GM23338 (cell line): ENCODE measurements around the gene LRRC18. TPM values are rescaled to one million over a fixed set of nuclear protein-coding genes. Genes with fewer than 3 reads are reported as not detected.

Experiments
- ATAC-seq: fragments of 200-7000 bp; cut with Tn5 transposase; 3 replicates; pipeline ENCODE4 v1.9.1; 2020
- DNase-seq: peaks from one replicate; pipeline ENCODE4 v3.0.0-alpha.2; 2015; ENCODE audit warnings: low spot score
- H2AFZ ChIP-seq: fragments of 200-600 bp; sonication (generic); 2 replicates; pipeline ENCODE4 v1.8.0; 2016; ENCODE audit warnings: antibody characterized with exemption, mild to moderate bottlenecking, moderate library complexity
- H3F3A ChIP-seq: fragments of 200-600 bp; sonication (generic); replicated peaks from 2 replicates; pipeline ENCODE4 v1.8.0; 2017; ENCODE audit warnings: antibody characterized with exemption, mixed run types, low read depth
- H3K27ac ChIP-seq: fragments of 200-600 bp; sonication (generic); 2 replicates; pipeline ENCODE4 v1.6.1; 2016; ENCODE audit warnings: low read depth
- H3K27me3 ChIP-seq: fragments of 200-600 bp; sonication (generic); 2 replicates; pipeline ENCODE4 v1.8.0; 2016; ENCODE audit warnings: mild to moderate bottlenecking, mixed run types, moderate library complexity; ENCODE audit not compliant: insufficient read depth
- H3K36me3 ChIP-seq: fragments of 200-600 bp; sonication (generic); 2 replicates; pipeline ENCODE4 v1.8.0; 2016; ENCODE audit warnings: mild to moderate bottlenecking; ENCODE audit not compliant: insufficient read depth
- H3K4me1 ChIP-seq: fragments of 200-600 bp; sonication (generic); 2 replicates; pipeline ENCODE4 v1.8.0; 2016; ENCODE audit warnings: mild to moderate bottlenecking, moderate library complexity; ENCODE audit not compliant: insufficient read depth
- H3K4me2 ChIP-seq: fragments of 200-600 bp; sonication (generic); 2 replicates; pipeline ENCODE4 v1.7.1; 2017; ENCODE audit warnings: mixed run types
- H3K4me3 ChIP-seq: fragments of 200-600 bp; sonication (generic); 2 replicates; pipeline ENCODE4 v1.6.1; 2016; ENCODE audit warnings: mixed run types
- H3K79me2 ChIP-seq: fragments of 200-600 bp; sonication (generic); replicated peaks from 2 replicates; pipeline ENCODE4 v1.8.0; 2017; ENCODE audit warnings: mild to moderate bottlenecking; ENCODE audit not compliant: insufficient read depth
- H3K9me2 ChIP-seq: fragments of 200-600 bp; sonication (generic); 2 replicates; pipeline ENCODE4 v1.8.0; 2017; ENCODE audit not compliant: insufficient read depth
- H4K20me1 ChIP-seq: fragments of 200-600 bp; sonication (generic); replicated peaks from 2 replicates; pipeline ENCODE4 v1.8.0; 2017; ENCODE audit warnings: mild to moderate bottlenecking; ENCODE audit not compliant: insufficient read depth
- H3K27ac Mint-ChIP-seq: 2 replicates; pipeline ENCODE4 v1.8.0; 2020; ENCODE audit warnings: inconsistent platforms, mild to moderate bottlenecking, moderate library complexity, mixed read lengths
- H3K27me3 Mint-ChIP-seq: 3 replicates; pipeline ENCODE4 v1.8.0; 2022; ENCODE audit warnings: low read depth, mild to moderate bottlenecking, moderate library complexity, mixed read lengths, inconsistent platforms; ENCODE audit not compliant: insufficient read depth, poor library complexity
- H3K36me3 Mint-ChIP-seq: 3 replicates; pipeline ENCODE4 v1.8.0; 2021; ENCODE audit warnings: low read depth, mild to moderate bottlenecking, inconsistent platforms, moderate library complexity, mixed read lengths
- H3K4me1 Mint-ChIP-seq: 3 replicates; pipeline ENCODE4 v1.8.0; 2020; ENCODE audit warnings: mild to moderate bottlenecking, inconsistent platforms, mixed read lengths
- H3K4me3 Mint-ChIP-seq: 3 replicates; pipeline ENCODE4 v1.8.0; 2021; ENCODE audit warnings: moderate library complexity, mild to moderate bottlenecking, inconsistent platforms, mixed read lengths
- H3K9me3 Mint-ChIP-seq: 3 replicates; pipeline ENCODE4 v1.8.0; 2020; ENCODE audit warnings: moderate library complexity, mild to moderate bottlenecking, inconsistent platforms, mixed read lengths
- CREB1 ChIP-seq: fragments of 250-450 bp; sonication (Bioruptor Pico); IDR thresholded peaks from 2 replicates; pipeline ENCODE4 v1.5.0; 2020; ENCODE audit warnings: low read depth, mild to moderate bottlenecking, moderate library complexity
- EZH2phosphoT487 ChIP-seq: fragments of 200-600 bp; sonication (generic); IDR thresholded peaks from one replicate; pipeline ENCODE4 v1.8.1; 2018; ENCODE audit warnings: antibody characterized with exemption; ENCODE audit not compliant: unreplicated experiment
- JUNB ChIP-seq: IDR thresholded peaks from one replicate; pipeline ENCODE4 v1.6.1; 2016; ENCODE audit warnings: antibody characterized with exemption; ENCODE audit not compliant: unreplicated experiment
- NANOG ChIP-seq: IDR thresholded peaks from 2 replicates; pipeline ENCODE4 v1.6.1; 2016; ENCODE audit warnings: antibody characterized with exemption, borderline replicate concordance
- POLR2AphosphoS5 ChIP-seq: IDR thresholded peaks from 2 replicates; pipeline ENCODE4 v1.6.1; 2016; ENCODE audit warnings: antibody characterized with exemption, low read depth
- STAT1 ChIP-seq: IDR thresholded peaks from one replicate; pipeline ENCODE4 v1.6.1; 2016; ENCODE audit warnings: antibody characterized with exemption; ENCODE audit not compliant: unreplicated experiment
- ZNF114 ChIP-seq: fragments of 250-450 bp; sonication (Bioruptor Pico); IDR thresholded peaks from 2 replicates; pipeline ENCODE4 v1.5.0; 2020; ENCODE audit warnings: mild to moderate bottlenecking, moderate library complexity
- ZNF331 ChIP-seq: fragments of 250-450 bp; sonication (Bioruptor Pico); IDR thresholded peaks from 2 replicates; pipeline ENCODE4 v1.5.0; 2020; ENCODE audit warnings: low read depth, mild to moderate bottlenecking, moderate library complexity
- polyA plus RNA-seq: library from polyadenylated mRNA; unstranded; fragments of >200 nt; fragmentation: Nextera tagmentation; extraction: Ambion mirVana; gene quantifications from 2 replicates; pipeline ENCODE4 v1.2.1, GENCODE V29; 2016
- total RNA-seq: library from RNA; depleted of rRNA; stranded (reverse); fragments of >200 nt; shearing (Covaris generic); gene quantifications from 2 replicates; pipeline ENCODE4 v1.2.3, GENCODE V29; 2014
- TF ChIP-seq, protein P1 (sequence below): IDR thresholded peaks from 2 replicates; pipeline ENCODE4 v1.6.1; 2016; ENCODE audit warnings: antibody characterized with exemption
- TF ChIP-seq, protein P2 (sequence below): IDR thresholded peaks from one replicate; pipeline ENCODE4 v1.6.1; 2018; ENCODE audit warnings: antibody characterized with exemption; ENCODE audit not compliant: unreplicated experiment
- TF ChIP-seq, protein P3 (sequence below), 2 experiments: fragments of 200-600 bp in 1 of 2; sonication (generic) in 1 of 2; conservative IDR thresholded peaks; 2 replicates each; pipeline versions ENCODE4 v1.5.1 to v1.6.1; 2016 to 2017; ENCODE audit warnings: antibody characterized with exemption in 2 of 2, low read depth in 2 of 2, mild to moderate bottlenecking in 2 of 2, moderate library complexity in 1 of 2

Gene LRRC18
- total and polyA plus RNA-seq, 2 experiments from 2014 or later, result not detected

DNA sequence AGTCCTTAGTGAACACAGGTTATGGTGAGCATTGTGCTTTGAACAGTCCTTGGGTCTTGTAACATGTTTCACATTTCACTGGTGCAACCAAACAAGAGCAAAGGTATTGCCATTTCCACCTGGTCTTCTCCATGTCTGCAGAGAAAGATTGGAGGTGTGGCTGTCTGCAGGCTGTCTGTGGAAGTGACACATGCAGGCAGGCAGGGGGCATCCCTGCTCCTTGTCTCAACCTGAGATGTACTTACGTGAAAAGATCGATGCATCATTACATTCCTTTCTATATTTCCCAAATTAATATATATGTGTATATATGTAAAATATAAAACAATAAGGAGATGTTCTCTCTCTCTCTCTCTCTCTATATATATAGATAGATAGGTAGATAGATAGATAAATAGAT lies 54.3 kb downstream of the LRRC18 start (continued):
- TF ChIP-seq NANOG, result no peak
- no peak for TF ChIP-seq POLR2AphosphoS5
- TF ChIP-seq ZNF114, result no peak

DNA sequence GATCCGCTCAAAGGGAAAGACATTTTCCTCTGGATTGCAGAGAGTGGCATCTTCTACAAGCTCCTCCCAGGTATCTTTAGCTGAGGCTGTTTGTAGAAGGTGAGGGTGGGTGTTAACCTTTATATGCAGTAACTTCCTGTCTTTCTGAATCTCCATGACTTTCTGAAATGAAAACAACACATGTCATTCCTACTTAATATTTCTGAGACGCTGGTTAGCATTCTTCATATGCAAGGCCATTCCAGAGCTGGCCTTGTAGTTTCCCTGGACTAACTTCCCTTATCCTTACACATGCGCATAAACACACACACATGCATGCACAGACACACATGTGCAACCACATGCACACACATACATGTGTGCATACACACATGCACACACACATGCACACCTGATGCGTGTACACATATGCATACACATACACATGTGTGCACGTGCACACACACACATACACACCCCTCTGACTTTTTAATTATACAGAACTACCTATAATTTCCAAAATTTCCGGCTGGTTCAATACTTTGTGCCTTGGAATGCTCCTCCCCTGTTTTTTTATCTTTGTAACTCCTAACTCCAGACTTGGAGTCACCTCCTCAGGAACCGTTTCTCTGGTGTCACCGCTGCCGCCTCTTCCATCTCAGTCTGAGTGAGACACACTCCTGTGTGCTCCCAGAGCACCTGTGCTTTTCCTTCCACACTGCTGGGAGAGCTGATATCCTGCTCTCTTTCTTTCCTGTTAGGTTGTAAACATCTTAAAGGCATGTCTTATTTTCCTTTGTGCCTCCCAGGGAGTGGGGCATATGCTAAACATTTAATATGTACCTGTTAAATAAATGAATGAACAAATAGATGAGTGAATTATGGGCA lies 55.2 kb downstream of the LRRC18 start:
- H3K4me1 ChIP-seq, result no peaks in the 10 kb centered on the region
- no peak overlapping the region for H3K4me2 ChIP-seq
- no peak overlapping the region for H3K27ac ChIP-seq
- Mint-ChIP-seq H3K9me3 (no peaks in the 10 kb centered on the region), H3K27me3 (peaks cover 3% of the 10 kb centered on the region), H3K4me3 (no peak overlapping the region), H3K4me1 (peaks cover 6% of the 10 kb centered on the region; the same call in 2 of the 3 replicates), H3K27ac (no peak overlapping the region), H3K36me3 (no peaks in the 10 kb centered on the region)
- ATAC-seq (no peak), DNase-seq (no peak)
- H3K79me2 ChIP-seq, result no peaks in the 10 kb centered on the region
- H3F3A ChIP-seq, result no peaks in the 10 kb centered on the region
- H3K27me3 ChIP-seq, result no peaks in the 10 kb centered on the region
- H3K9me2 ChIP-seq, result peaks cover under 1% of the 10 kb centered on the region; the same call in 1 of the 2 replicates
- H3K4me3 ChIP-seq, result no peak overlapping the region
- H2AFZ ChIP-seq, result no peak overlapping the region
- H4K20me1 ChIP-seq, result no peaks in the 10 kb centered on the region; the same call in 1 of the 2 replicates
- H3K36me3 ChIP-seq, result no peaks in the 10 kb centered on the region
- TF ChIP-seq STAT1 (no peak), POLR2AphosphoS5 (no peak), JUNB (no peak), ZNF331 (CRISPR knock-in tag) (no peak), EZH2phosphoT487 (no peak), ZNF114 (no peak), NANOG (no peak), CREB1 (CRISPR knock-in tag) (no peak)
- TF ChIP-seq, protein P1, sequence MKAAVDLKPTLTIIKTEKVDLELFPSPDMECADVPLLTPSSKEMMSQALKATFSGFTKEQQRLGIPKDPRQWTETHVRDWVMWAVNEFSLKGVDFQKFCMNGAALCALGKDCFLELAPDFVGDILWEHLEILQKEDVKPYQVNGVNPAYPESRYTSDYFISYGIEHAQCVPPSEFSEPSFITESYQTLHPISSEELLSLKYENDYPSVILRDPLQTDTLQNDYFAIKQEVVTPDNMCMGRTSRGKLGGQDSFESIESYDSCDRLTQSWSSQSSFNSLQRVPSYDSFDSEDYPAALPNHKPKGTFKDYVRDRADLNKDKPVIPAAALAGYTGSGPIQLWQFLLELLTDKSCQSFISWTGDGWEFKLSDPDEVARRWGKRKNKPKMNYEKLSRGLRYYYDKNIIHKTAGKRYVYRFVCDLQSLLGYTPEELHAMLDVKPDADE, result no peak
- TF ChIP-seq, protein P2, sequence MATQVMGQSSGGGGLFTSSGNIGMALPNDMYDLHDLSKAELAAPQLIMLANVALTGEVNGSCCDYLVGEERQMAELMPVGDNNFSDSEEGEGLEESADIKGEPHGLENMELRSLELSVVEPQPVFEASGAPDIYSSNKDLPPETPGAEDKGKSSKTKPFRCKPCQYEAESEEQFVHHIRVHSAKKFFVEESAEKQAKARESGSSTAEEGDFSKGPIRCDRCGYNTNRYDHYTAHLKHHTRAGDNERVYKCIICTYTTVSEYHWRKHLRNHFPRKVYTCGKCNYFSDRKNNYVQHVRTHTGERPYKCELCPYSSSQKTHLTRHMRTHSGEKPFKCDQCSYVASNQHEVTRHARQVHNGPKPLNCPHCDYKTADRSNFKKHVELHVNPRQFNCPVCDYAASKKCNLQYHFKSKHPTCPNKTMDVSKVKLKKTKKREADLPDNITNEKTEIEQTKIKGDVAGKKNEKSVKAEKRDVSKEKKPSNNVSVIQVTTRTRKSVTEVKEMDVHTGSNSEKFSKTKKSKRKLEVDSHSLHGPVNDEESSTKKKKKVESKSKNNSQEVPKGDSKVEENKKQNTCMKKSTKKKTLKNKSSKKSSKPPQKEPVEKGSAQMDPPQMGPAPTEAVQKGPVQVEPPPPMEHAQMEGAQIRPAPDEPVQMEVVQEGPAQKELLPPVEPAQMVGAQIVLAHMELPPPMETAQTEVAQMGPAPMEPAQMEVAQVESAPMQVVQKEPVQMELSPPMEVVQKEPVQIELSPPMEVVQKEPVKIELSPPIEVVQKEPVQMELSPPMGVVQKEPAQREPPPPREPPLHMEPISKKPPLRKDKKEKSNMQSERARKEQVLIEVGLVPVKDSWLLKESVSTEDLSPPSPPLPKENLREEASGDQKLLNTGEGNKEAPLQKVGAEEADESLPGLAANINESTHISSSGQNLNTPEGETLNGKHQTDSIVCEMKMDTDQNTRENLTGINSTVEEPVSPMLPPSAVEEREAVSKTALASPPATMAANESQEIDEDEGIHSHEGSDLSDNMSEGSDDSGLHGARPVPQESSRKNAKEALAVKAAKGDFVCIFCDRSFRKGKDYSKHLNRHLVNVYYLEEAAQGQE, result no peak
- TF ChIP-seq, protein P3, sequence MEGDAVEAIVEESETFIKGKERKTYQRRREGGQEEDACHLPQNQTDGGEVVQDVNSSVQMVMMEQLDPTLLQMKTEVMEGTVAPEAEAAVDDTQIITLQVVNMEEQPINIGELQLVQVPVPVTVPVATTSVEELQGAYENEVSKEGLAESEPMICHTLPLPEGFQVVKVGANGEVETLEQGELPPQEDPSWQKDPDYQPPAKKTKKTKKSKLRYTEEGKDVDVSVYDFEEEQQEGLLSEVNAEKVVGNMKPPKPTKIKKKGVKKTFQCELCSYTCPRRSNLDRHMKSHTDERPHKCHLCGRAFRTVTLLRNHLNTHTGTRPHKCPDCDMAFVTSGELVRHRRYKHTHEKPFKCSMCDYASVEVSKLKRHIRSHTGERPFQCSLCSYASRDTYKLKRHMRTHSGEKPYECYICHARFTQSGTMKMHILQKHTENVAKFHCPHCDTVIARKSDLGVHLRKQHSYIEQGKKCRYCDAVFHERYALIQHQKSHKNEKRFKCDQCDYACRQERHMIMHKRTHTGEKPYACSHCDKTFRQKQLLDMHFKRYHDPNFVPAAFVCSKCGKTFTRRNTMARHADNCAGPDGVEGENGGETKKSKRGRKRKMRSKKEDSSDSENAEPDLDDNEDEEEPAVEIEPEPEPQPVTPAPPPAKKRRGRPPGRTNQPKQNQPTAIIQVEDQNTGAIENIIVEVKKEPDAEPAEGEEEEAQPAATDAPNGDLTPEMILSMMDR (conservative IDR thresholded peaks at IDR 0.05; ENCODE audit: low read depth in 2 of 2), result no peak
